H9 (cell line): ENCODE results near the gene ANKRD52. TPM values are rescaled to one million over a fixed set of nuclear protein-coding genes. Genes with fewer than 3 reads are reported as not detected.

ENCODE experiments used
- DNase-seq: peaks from one replicate; pipeline ENCODE4 v3.0.0-alpha.2; 2017
- H2AFZ ChIP-seq: one replicate; pipeline ENCODE4 v1.6.1; 2013; ENCODE audit warnings: mild to moderate bottlenecking, low read length, control low read depth, moderate library complexity
- H2AK5ac ChIP-seq: 2 replicates; pipeline ENCODE4 v1.6.1; 2013; ENCODE audit warnings: low read length, control low read depth, mixed read lengths; ENCODE audit not compliant: insufficient read length
- H2BK120ac ChIP-seq: one replicate; pipeline ENCODE4 v1.6.1; 2013; ENCODE audit warnings: low read depth, mild to moderate bottlenecking, low read length, control low read depth, inconsistent platforms; ENCODE audit not compliant: poor library complexity, severe bottlenecking
- H2BK12ac ChIP-seq: 2 replicates; pipeline ENCODE4 v1.6.1; 2013; ENCODE audit warnings: low read length, control low read depth, mixed read lengths, low read depth; ENCODE audit not compliant: insufficient read length
- H2BK15ac ChIP-seq: 2 replicates; pipeline ENCODE4 v1.6.1; 2013; ENCODE audit warnings: low read depth, low read length, control low read depth
- H2BK20ac ChIP-seq: one replicate; pipeline ENCODE4 v1.6.1; 2013; ENCODE audit warnings: low read depth, mild to moderate bottlenecking, low read length, control low read depth, inconsistent platforms; ENCODE audit not compliant: poor library complexity, severe bottlenecking
- H2BK5ac ChIP-seq: 2 replicates; pipeline ENCODE4 v1.6.1; 2013; ENCODE audit warnings: low read length, control low read depth, mixed read lengths; ENCODE audit not compliant: insufficient read length
- H3K14ac ChIP-seq: 2 replicates; pipeline ENCODE4 v1.6.1; 2013; ENCODE audit warnings: low read length, control low read depth; ENCODE audit not compliant: insufficient read depth
- H3K18ac ChIP-seq: 2 replicates; pipeline ENCODE4 v1.6.1; 2013; ENCODE audit warnings: low read depth, mild to moderate bottlenecking, mixed read lengths, low read length, control low read depth; ENCODE audit not compliant: insufficient read length
- H3K23ac ChIP-seq: 2 replicates; pipeline ENCODE4 v1.6.1; 2013; ENCODE audit warnings: low read length, control low read depth, mixed read lengths, low read depth; ENCODE audit not compliant: insufficient read length
- H3K23me2 ChIP-seq: 2 replicates; pipeline ENCODE4 v1.6.1; 2013; ENCODE audit warnings: low read depth, mild to moderate bottlenecking, mixed read lengths, low read length, control low read depth; ENCODE audit not compliant: insufficient read length, poor library complexity, severe bottlenecking
- H3K27ac ChIP-seq: 2 replicates; pipeline ENCODE4 v1.5.1; 2013; ENCODE audit warnings: low read length, control low read depth, mixed read lengths, low read depth; ENCODE audit not compliant: insufficient read length
- H3K27me3 ChIP-seq: 2 replicates; pipeline ENCODE4 v1.6.1; 2013; ENCODE audit warnings: low read length, control low read depth, inconsistent platforms; ENCODE audit not compliant: insufficient read depth
- H3K4ac ChIP-seq: 2 replicates; pipeline ENCODE4 v1.6.1; 2013; ENCODE audit warnings: low read depth, mild to moderate bottlenecking, control low read depth, inconsistent platforms, low read length, moderate library complexity
- H3K4me1 ChIP-seq: 2 replicates; pipeline ENCODE4 v1.6.1; 2013; ENCODE audit warnings: low read length, control low read depth, inconsistent platforms; ENCODE audit not compliant: insufficient read depth
- H3K4me2 ChIP-seq: 2 replicates; pipeline ENCODE4 v1.6.1; 2013; ENCODE audit warnings: low read length, control low read depth, mixed read lengths; ENCODE audit not compliant: insufficient read length, insufficient read depth
- H3K56ac ChIP-seq: 2 replicates; pipeline ENCODE4 v1.6.1; 2013; ENCODE audit warnings: low read depth, mild to moderate bottlenecking, mixed read lengths, low read length, control low read depth; ENCODE audit not compliant: insufficient read length
- H3K79me1 ChIP-seq: 2 replicates; pipeline ENCODE4 v1.6.1; 2013; ENCODE audit warnings: low read depth, mild to moderate bottlenecking, moderate library complexity, low read length, control low read depth, inconsistent platforms; ENCODE audit not compliant: insufficient read depth, poor library complexity, severe bottlenecking
- H3K79me2 ChIP-seq: 2 replicates; pipeline ENCODE4 v1.6.1; 2013; ENCODE audit warnings: low read length, control low read depth, inconsistent platforms; ENCODE audit not compliant: insufficient read depth
- H3K9ac ChIP-seq: 2 replicates; pipeline ENCODE4 v1.6.1; 2013; ENCODE audit warnings: low read length, control low read depth, mixed read lengths; ENCODE audit not compliant: insufficient read length; ENCODE audit errors: extremely low read depth
- H3K9me3 ChIP-seq: one replicate; pipeline ENCODE4 v1.6.1; 2013; ENCODE audit warnings: low read depth, low read length, inconsistent platforms; ENCODE audit not compliant: control insufficient read depth
- H3T11ph ChIP-seq: one replicate; pipeline ENCODE4 v1.6.1; 2013; ENCODE audit warnings: mild to moderate bottlenecking, low read length, control low read depth, inconsistent platforms
- H4K20me1 ChIP-seq: one replicate; pipeline ENCODE4 v1.6.1; 2013; ENCODE audit not compliant: control insufficient read depth, insufficient read length, insufficient read depth
- H4K5ac ChIP-seq: 2 replicates; pipeline ENCODE4 v1.6.1; 2013; ENCODE audit warnings: low read depth, mild to moderate bottlenecking, mixed read lengths, low read length, control low read depth; ENCODE audit not compliant: insufficient read length
- H4K8ac ChIP-seq: replicated peaks from 2 replicates; pipeline ENCODE4 v1.6.1; 2013; ENCODE audit warnings: low read length, control low read depth, mixed read lengths, low read depth; ENCODE audit not compliant: insufficient read length
- H4K91ac ChIP-seq: 2 replicates; pipeline ENCODE4 v1.6.1; 2013; ENCODE audit warnings: low read depth, mild to moderate bottlenecking, moderate library complexity, mixed read lengths, low read length, control low read depth; ENCODE audit not compliant: insufficient read length
- H3K27ac Mint-ChIP-seq, 3 experiments: 2 replicates in 2 of 3; 3 replicates in 1 of 3; pipeline ENCODE4 v1.8.0; 2020 to 2021; ENCODE audit warnings: mixed read lengths in 3 of 3, mild to moderate bottlenecking in 1 of 3, moderate library complexity in 1 of 3
- H3K27me3 Mint-ChIP-seq: 2 replicates; pipeline ENCODE4 v1.8.0; 2021; ENCODE audit warnings: low read depth, mild to moderate bottlenecking, moderate library complexity, mixed read lengths
- H3K36me3 Mint-ChIP-seq, 3 experiments: 2 replicates in 2 of 3; 3 replicates in 1 of 3; pipeline ENCODE4 v1.8.0; 2020 to 2021; ENCODE audit warnings: low read depth in 3 of 3, mixed read lengths in 3 of 3; ENCODE audit not compliant: insufficient read depth in 1 of 3
- H3K4me1 Mint-ChIP-seq, 2 experiments: 2 replicates each; pipeline ENCODE4 v1.8.0; 2020; ENCODE audit warnings: mixed read lengths in 2 of 2
- H3K4me3 Mint-ChIP-seq, 2 experiments: 2 replicates in 1 of 2; 3 replicates in 1 of 2; pipeline ENCODE4 v1.8.0; 2020 to 2021; ENCODE audit warnings: mild to moderate bottlenecking in 2 of 2, mixed read lengths in 2 of 2, moderate library complexity in 1 of 2
- H3K9me3 Mint-ChIP-seq, 2 experiments: 2 replicates in 1 of 2; 3 replicates in 1 of 2; pipeline ENCODE4 v1.8.0; 2020; ENCODE audit warnings: mild to moderate bottlenecking in 2 of 2, mixed read lengths in 2 of 2, moderate library complexity in 1 of 2
- CTCF ChIP-seq: fragments of 200-600 bp; sonication (generic); conservative IDR thresholded peaks from 3 replicates; pipeline ENCODE4 v1.8.0; 2021; ENCODE audit warnings: antibody characterized with exemption, mild to moderate bottlenecking
- WGBS: extraction: QIAGEN DNeasy Blood & Tissue Kit; methylation state at CpG from one replicate; pipeline ENCODE4 v1.1.7; 2013; ENCODE audit warnings: missing lambda C conversion rate, low lambda C conversion rate, mixed read lengths; ENCODE audit not compliant: insufficient read length; ENCODE audit errors: extremely low coverage; 5-methylcytosine and 5-hydroxymethylcytosine counted together
- total RNA-seq: library from RNA; stranded (reverse); gene quantifications from 2 replicates; pipeline ENCODE4 v1.2.1, GENCODE V29; 2021

Gene ANKRD52
- total RNA-seq, 1 experiment from 2014 or later: 33.4 TPM

- no peak for DNase-seq
- H4K5ac ChIP-seq: no peak overlapping the region
- no peak overlapping the region for H2BK5ac ChIP-seq
- no peak overlapping the region for H3K18ac ChIP-seq
- H3T11ph ChIP-seq: no peak overlapping the region
- H2AFZ ChIP-seq: peak overlapping the region; percentile 49
- no CpG with 5 or more reads among the region's 9 CpGs for WGBS
- no peak overlapping the region for H2BK20ac ChIP-seq
- 0 out of 2 replicates have a peak overlapping the region, but pooled peaks have one; percentile 4 for H3K14ac ChIP-seq
- no peaks in the 10 kb centered on the region for H3K9me3 ChIP-seq
- no peaks in the 10 kb centered on the region for H3K79me2 ChIP-seq
- Mint-ChIP-seq H3K4me3 (peak overlapping the region; percentile 77 to 85), H3K4me1 (peaks cover 20% of the 10 kb centered on the region in 2 experiments), H3K27ac (peak overlapping the region in 1 of 3 experiments; percentile 60; a peak in 3 of 7 replicates), H3K9me3 (no peaks in the 10 kb centered on the region; a peak in 1 of 5 replicates), H3K36me3 (peaks cover 17 to 29% (median 29%) of the 10 kb centered on the region in 3 experiments; a peak in 6 of 7 replicates), H3K27me3 (peaks cover 2% of the 10 kb centered on the region; the same call in 1 of the 2 replicates)
- H3K27ac ChIP-seq: no peak overlapping the region
- peak overlapping the region; percentile 40 for H3K9ac ChIP-seq
- H3K27me3 ChIP-seq: no peaks in the 10 kb centered on the region
- no peaks in the 10 kb centered on the region for H3K4me1 ChIP-seq
- H3K56ac ChIP-seq: no peak overlapping the region
- H3K4ac ChIP-seq: no peak overlapping the region
- H4K20me1 ChIP-seq: no peaks in the 10 kb centered on the region
- TF ChIP-seq CTCF: no peak
- H4K91ac ChIP-seq: no peak overlapping the region
- no peak overlapping the region for H2AK5ac ChIP-seq
- no peaks in the 10 kb centered on the region for H3K23me2 ChIP-seq
- H2BK15ac ChIP-seq: no peak overlapping the region
- no peak overlapping the region for H3K23ac ChIP-seq
- no peak overlapping the region for H2BK120ac ChIP-seq
- peak overlapping the region; percentile 85 for H3K4me2 ChIP-seq
- H3K79me1 ChIP-seq: no peaks in the 10 kb centered on the region
- H2BK12ac ChIP-seq: no peak overlapping the region
- H4K8ac ChIP-seq: no peak overlapping the region
Measured at GRCh38 chr12:56258820-56259183, 618 bp upstream of the ANKRD52 start.
